Measurements from ENCODE around the gene GABPB2. TPM values are rescaled to one million over a fixed set of nuclear protein-coding genes. Genes with fewer than 3 reads are reported as not detected.

GABPB2 gene
- polyA plus RNA-seq, 2 of the 4 experiments (the other 2 are of a cell fraction) = 2.4 to 9.9 TPM

GRCh38 chr1:151047591-151047924, 23.0 kb upstream of the GABPB2 start, which contains the start of gene C1orf56:
Gene C1orf56, plus strand, starts transcription at chr1:151047751. Its CDS starts 97 bp downstream, at chr1:151047848.
- peaks cover 16% of the 10 kb centered on the region for H3K4me1 ChIP-seq
- ChIA-PET CTCF (interaction anchor here (0.6 to 7.8 kb wide), 18 partner anchors 8 to 90 kb away, joined by 3 to 62 read pairs (median 3); partner anchors contain the start of genes CDC42SE1 and MINDY1), POLR2A (interaction anchor here (1.0 to 2.0 kb wide), 5 partner anchors 12 to 41 kb away, joined by 3 to 34 read pairs (median 4); partner anchors contain the start of genes CDC42SE1, MINDY1 and MLLT11)
- H3K4me3 ChIP-seq = peak within 1 kb of the TSS; percentile 80
- 4% methylated on average over 17 of the region's 29 CpGs for WGBS (ENCODE audit: missing lambda C conversion rate)
- TF ChIP-seq, protein P1, sequence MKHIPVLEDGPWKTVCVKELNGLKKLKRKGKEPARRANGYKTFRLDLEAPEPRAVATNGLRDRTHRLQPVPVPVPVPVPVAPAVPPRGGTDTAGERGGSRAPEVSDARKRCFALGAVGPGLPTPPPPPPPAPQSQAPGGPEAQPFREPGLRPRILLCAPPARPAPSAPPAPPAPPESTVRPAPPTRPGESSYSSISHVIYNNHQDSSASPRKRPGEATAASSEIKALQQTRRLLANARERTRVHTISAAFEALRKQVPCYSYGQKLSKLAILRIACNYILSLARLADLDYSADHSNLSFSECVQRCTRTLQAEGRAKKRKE (CRISPR knock-in tag; IDR thresholded peaks at IDR 0.05; ENCODE audit: low read depth) = no peak
- TF ChIP-seq RARB (CRISPR knock-in tag; IDR thresholded peaks at IDR 0.05) (no peak), FOXS1 (CRISPR knock-in tag; IDR thresholded peaks at IDR 0.05) (no peak), RCOR1 (IDR thresholded peaks at IDR 0.05; ENCODE audit: low read depth, low read length) (no peak), BHLHE40 (IDR thresholded peaks at IDR 0.05; ENCODE audit: low read depth, low read length) (no peak), E2F6 (IDR thresholded peaks at IDR 0.05; ENCODE audit: borderline replicate concordance, low read depth) (no peak), JUN (IDR thresholded peaks at IDR 0.05) (peak in 1 of 2 experiments; percentile 53; a peak in 1 of 5 replicates), NPAS2 (CRISPR knock-in tag; IDR thresholded peaks at IDR 0.05; ENCODE audit: borderline replicate concordance) (no peak), REST (IDR thresholded peaks at IDR 0.05) (no peak), BCL3 (IDR thresholded peaks at IDR 0.05) (peak; percentile 71; the same call in 1 of the 3 replicates), ZC3H11A (IDR thresholded peaks at IDR 0.05) (no peak), KDM1A (IDR thresholded peaks at IDR 0.05; ENCODE audit: low read depth) (no peak), SMC3 (IDR thresholded peaks at IDR 0.05) (no peak), TFCP2L1 (CRISPR knock-in tag; IDR thresholded peaks at IDR 0.05) (0 out of 2 replicates have a peak, but pooled peaks have one; percentile 37), MAX (IDR thresholded peaks at IDR 0.05) (no peak; the same call in 1 of the 2 replicates), CHD2 (IDR thresholded peaks at IDR 0.05; ENCODE audit: low read length, partially characterized antibody) (no peak), CHD4 (IDR thresholded peaks at IDR 0.05; ENCODE audit: borderline replicate concordance) (no peak), SREBF2 (IDR thresholded peaks at IDR 0.05) (no peak), POLR2A (IDR thresholded peaks at IDR 0.05; ENCODE audit: low read length) (peak; percentile 61), ELK1 (IDR thresholded peaks at IDR 0.05; ENCODE audit: low read depth, low read length) (no peak), ZNF302 (CRISPR knock-in tag; IDR thresholded peaks at IDR 0.05) (no peak), ESRRA (IDR thresholded peaks at IDR 0.05; ENCODE audit: borderline replicate concordance, low read length) (no peak), HOXA7 (CRISPR knock-in tag; IDR thresholded peaks at IDR 0.05) (no peak), JUNB (IDR thresholded peaks at IDR 0.05) (no peak), FOSB (CRISPR knock-in tag; IDR thresholded peaks at IDR 0.05) (no peak)
- TF ChIP-seq, protein P2, sequence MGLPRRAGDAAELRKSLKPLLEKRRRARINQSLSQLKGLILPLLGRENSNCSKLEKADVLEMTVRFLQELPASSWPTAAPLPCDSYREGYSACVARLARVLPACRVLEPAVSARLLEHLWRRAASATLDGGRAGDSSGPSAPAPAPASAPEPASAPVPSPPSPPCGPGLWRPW (IDR thresholded peaks at IDR 0.05) = no peak
- TF ChIP-seq, protein P3, sequence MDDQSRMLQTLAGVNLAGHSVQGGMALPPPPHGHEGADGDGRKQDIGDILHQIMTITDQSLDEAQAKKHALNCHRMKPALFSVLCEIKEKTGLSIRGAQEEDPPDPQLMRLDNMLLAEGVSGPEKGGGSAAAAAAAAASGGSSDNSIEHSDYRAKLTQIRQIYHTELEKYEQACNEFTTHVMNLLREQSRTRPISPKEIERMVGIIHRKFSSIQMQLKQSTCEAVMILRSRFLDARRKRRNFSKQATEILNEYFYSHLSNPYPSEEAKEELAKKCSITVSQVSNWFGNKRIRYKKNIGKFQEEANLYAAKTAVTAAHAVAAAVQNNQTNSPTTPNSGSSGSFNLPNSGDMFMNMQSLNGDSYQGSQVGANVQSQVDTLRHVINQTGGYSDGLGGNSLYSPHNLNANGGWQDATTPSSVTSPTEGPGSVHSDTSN (IDR thresholded peaks at IDR 0.05) = no peak
- H3K27ac ChIP-seq = peak within 1 kb of the TSS; percentile 94 to 96
- peak within 1 kb of the TSS; percentile 95 for H3K4me2 ChIP-seq
- FAIRE-seq (no peak), DNase-seq (ENCODE audit: low read depth in 1 of 2, low spot score in 1 of 2) (peak; percentile 76 to 91), ATAC-seq (peak; percentile 82 to 84)
- no peaks in the 10 kb centered on the region for H3K9me3 ChIP-seq

Data from A549 (cell line).